PC-3 (cell line): Measurements from ENCODE around the gene ATP8A2.

Source experiments
- EZH2 ChIP-seq: fragments of 300-600 bp; sonication (generic); IDR thresholded peaks from one replicate; pipeline ENCODE4 v1.6.1; 2017; ENCODE audit warnings: antibody characterized with exemption, mild to moderate bottlenecking, low read length; ENCODE audit not compliant: unreplicated experiment
- TF ChIP-seq, protein P1 (sequence below): fragments of 300-600 bp; sonication (generic); conservative IDR thresholded peaks from 2 replicates; pipeline ENCODE4 v1.5.1; 2017; ENCODE audit warnings: antibody characterized with exemption, low read depth, mild to moderate bottlenecking, low read length

DNA sequence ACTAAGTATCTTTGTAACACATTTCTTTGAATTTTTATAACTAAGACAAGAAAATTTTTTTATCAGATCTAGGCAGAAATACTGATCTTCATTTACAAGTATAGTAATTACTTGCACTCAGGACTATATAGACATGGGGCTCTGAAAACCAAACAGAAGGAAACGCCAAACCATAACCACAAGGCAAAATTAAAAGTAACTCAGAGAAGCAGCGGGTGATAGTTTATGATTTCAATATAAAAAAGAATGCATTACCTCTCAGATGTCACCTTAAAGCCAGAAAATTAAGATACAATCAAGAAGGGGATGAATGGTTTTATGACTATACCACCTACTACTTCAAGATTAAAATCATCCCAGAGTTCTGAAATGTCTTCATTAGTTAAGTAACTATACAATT, 673.4 kb downstream of the ATP8A2 start:
- TF ChIP-seq, protein P1, sequence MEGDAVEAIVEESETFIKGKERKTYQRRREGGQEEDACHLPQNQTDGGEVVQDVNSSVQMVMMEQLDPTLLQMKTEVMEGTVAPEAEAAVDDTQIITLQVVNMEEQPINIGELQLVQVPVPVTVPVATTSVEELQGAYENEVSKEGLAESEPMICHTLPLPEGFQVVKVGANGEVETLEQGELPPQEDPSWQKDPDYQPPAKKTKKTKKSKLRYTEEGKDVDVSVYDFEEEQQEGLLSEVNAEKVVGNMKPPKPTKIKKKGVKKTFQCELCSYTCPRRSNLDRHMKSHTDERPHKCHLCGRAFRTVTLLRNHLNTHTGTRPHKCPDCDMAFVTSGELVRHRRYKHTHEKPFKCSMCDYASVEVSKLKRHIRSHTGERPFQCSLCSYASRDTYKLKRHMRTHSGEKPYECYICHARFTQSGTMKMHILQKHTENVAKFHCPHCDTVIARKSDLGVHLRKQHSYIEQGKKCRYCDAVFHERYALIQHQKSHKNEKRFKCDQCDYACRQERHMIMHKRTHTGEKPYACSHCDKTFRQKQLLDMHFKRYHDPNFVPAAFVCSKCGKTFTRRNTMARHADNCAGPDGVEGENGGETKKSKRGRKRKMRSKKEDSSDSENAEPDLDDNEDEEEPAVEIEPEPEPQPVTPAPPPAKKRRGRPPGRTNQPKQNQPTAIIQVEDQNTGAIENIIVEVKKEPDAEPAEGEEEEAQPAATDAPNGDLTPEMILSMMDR: no peak
- no peak for TF ChIP-seq EZH2
